HepG2 (cell line): ENCODE data around the gene TSSK2. TPM values are rescaled to one million over a fixed set of nuclear protein-coding genes. Genes with fewer than 3 reads are reported as not detected.
A peak's percentile ranks its signal among the peaks of the same experiment; 100 is the strongest.

Experiments
- ELF1 ChIP-seq: sonication (generic); formaldehyde crosslinking; IDR thresholded peaks from 2 replicates; pipeline ENCODE4 v1.4.0; 2020; ENCODE audit warnings: missing genetic modification reagents
- GLI4 ChIP-seq: sonication (generic); formaldehyde crosslinking; IDR thresholded peaks from 2 replicates; pipeline ENCODE4 v1.5.1; 2020; ENCODE audit warnings: missing genetic modification reagents, mild to moderate bottlenecking, moderate library complexity, borderline replicate concordance
- KDM6A ChIP-seq: IDR thresholded peaks from 2 replicates; pipeline ENCODE4 v1.6.1; 2016; ENCODE audit warnings: low read depth
- MED8 ChIP-seq: sonication (generic); formaldehyde crosslinking; IDR thresholded peaks from 2 replicates; pipeline ENCODE4 v1.8.1; 2023; ENCODE audit warnings: mild to moderate bottlenecking, missing genetic modification reagents; ENCODE audit not compliant: insufficient replicate concordance
- MIXL1 ChIP-seq: IDR thresholded peaks from 2 replicates; pipeline ENCODE4 v1.6.1; 2016
- NFYC ChIP-seq: IDR thresholded peaks from 2 replicates; pipeline ENCODE4 v1.6.1; 2016; ENCODE audit warnings: missing genetic modification reagents, missing compliant biosample characterization
- PAX8 ChIP-seq: sonication (generic); formaldehyde crosslinking; IDR thresholded peaks from 2 replicates; pipeline ENCODE4 v1.8.0; 2022; ENCODE audit warnings: mild to moderate bottlenecking, missing genetic modification reagents, borderline replicate concordance
- RFXAP ChIP-seq: sonication (generic); formaldehyde crosslinking; IDR thresholded peaks from 2 replicates; pipeline ENCODE4 v1.4.0; 2020; ENCODE audit warnings: missing genetic modification reagents, borderline replicate concordance
- SAP130 ChIP-seq: IDR thresholded peaks from 2 replicates; pipeline ENCODE4 v1.6.1; 2016; ENCODE audit warnings: low read depth
- ZFP62 ChIP-seq: sonication (generic); formaldehyde crosslinking; IDR thresholded peaks from 2 replicates; pipeline ENCODE4 v1.4.0; 2020; ENCODE audit warnings: missing genetic modification reagents
- ZNF256 ChIP-seq: sonication (generic); formaldehyde crosslinking; conservative IDR thresholded peaks from 2 replicates; pipeline ENCODE4 v1.4.0; 2020; ENCODE audit warnings: missing genetic modification reagents
- ZNF274 ChIP-seq: sonication (generic); formaldehyde crosslinking; IDR thresholded peaks from 2 replicates; pipeline ENCODE4 v1.5.1; 2020; ENCODE audit warnings: mild to moderate bottlenecking, missing genetic modification reagents
- polyA plus RNA-seq, 8 experiments: library from polyadenylated mRNA; depleted of rRNA in 3 of 8; stranded (reverse) in 7 of 8; unstranded in 1 of 8; fragments of >200 nt; fragmentation: Illumina TruSeq in 4 of 8; extraction: Trizol in 4 of 8; gene quantifications; 2 replicates each; pipeline versions ENCODE4 v1.2.1 to v1.2.3, GENCODE V29; 2011 to 2016; ENCODE audit warnings: low read depth in 4 of 8, missing spikeins in 1 of 8, mixed read lengths in 1 of 8; ENCODE audit not compliant: insufficient read depth in 1 of 8
- total RNA-seq, 5 experiments: library from RNA; depleted of rRNA; stranded (reverse); fragments of >200 nt; fragmentation: Illumina TruSeq; extraction: Trizol; gene quantifications; 2 replicates each; pipeline ENCODE4 v1.2.3, GENCODE V29; 2016; ENCODE audit warnings: low read depth in 1 of 5
- TF ChIP-seq, protein P1 (sequence below): sonication (generic); formaldehyde crosslinking; IDR thresholded peaks from 2 replicates; pipeline ENCODE4 v1.5.1; 2020; ENCODE audit warnings: mild to moderate bottlenecking, missing genetic modification reagents, moderate library complexity
- TF ChIP-seq, protein P2 (sequence below): sonication (generic); formaldehyde crosslinking; IDR thresholded peaks from 2 replicates; pipeline ENCODE4 v1.4.0; 2020; ENCODE audit warnings: mild to moderate bottlenecking, missing genetic modification reagents

TSSK2 gene
- total and polyA plus RNA-seq, 2 of the 13 experiments (the other 11 are each of a cell fraction or from before 2014, with no cell fraction given) = not detected

DNA sequence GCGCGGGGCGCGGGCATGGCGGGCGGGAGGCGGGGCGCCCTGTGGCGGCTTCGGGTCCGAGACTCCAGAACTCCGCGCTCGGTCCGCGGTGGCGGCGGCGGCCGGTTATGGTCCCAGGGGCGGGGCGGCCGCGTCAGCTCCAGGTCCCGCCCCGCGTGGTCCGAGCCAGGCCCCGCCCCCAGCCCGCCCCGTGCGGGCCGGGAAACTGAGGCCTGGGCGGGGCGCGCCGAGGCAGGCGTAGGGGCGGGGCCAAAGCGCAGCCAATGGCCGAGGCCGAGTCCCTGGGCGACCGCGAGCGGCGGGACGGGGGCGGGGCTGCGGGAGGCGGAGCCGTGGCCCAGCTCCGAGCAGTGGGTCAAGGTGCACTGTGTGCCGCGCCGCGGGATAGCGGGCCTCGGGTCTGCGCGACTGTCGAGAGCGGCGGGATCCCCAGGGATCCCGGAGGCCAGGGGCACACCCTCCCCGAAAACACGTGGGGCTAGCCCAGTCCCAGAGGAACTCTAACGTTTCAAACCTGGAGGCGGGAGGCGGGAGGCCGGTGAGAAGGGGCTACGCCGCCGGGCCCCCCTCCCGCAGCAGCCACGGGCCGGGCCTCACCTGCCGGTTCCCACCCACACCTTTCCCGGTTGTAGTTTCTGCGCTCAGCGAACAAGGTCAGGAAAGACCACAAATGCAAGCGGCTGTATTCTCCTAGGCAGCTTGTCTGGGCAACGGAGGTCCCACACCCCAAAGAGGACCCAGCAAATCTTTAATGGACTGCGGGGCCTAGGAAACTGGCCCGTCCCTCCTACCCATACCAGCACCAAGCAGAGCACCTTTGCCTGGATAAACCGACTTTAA is 47.8 kb downstream of the TSSK2 start, which contains the start of gene SLC25A1 (continued):
- TF ChIP-seq, protein P1, sequence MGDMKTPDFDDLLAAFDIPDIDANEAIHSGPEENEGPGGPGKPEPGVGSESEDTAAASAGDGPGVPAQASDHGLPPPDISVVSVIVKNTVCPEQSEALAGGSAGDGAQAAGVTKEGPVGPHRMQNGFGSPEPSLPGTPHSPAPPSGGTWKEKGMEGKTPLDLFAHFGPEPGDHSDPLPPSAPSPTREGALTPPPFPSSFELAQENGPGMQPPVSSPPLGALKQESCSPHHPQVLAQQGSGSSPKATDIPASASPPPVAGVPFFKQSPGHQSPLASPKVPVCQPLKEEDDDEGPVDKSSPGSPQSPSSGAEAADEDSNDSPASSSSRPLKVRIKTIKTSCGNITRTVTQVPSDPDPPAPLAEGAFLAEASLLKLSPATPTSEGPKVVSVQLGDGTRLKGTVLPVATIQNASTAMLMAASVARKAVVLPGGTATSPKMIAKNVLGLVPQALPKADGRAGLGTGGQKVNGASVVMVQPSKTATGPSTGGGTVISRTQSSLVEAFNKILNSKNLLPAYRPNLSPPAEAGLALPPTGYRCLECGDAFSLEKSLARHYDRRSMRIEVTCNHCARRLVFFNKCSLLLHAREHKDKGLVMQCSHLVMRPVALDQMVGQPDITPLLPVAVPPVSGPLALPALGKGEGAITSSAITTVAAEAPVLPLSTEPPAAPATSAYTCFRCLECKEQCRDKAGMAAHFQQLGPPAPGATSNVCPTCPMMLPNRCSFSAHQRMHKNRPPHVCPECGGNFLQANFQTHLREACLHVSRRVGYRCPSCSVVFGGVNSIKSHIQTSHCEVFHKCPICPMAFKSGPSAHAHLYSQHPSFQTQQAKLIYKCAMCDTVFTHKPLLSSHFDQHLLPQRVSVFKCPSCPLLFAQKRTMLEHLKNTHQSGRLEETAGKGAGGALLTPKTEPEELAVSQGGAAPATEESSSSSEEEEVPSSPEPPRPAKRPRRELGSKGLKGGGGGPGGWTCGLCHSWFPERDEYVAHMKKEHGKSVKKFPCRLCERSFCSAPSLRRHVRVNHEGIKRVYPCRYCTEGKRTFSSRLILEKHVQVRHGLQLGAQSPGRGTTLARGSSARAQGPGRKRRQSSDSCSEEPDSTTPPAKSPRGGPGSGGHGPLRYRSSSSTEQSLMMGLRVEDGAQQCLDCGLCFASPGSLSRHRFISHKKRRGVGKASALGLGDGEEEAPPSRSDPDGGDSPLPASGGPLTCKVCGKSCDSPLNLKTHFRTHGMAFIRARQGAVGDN (CRISPR knock-in tag) = peak; percentile 72
- TF ChIP-seq MIXL1 (CRISPR knock-in tag) (no peak), GLI4 (0 out of 2 replicates have a peak, but pooled peaks have one; percentile 48), MED8 (peak; percentile 34), ZFP62 (peak; percentile 74; the same call in 1 of the 2 replicates), NFYC (CRISPR knock-in tag) (peak; percentile 23), ZNF274 (peak; percentile 35; the same call in 1 of the 2 replicates), RFXAP (peak; percentile 75; the same call in 1 of the 2 replicates), SAP130 (CRISPR knock-in tag) (peak; percentile 49; the same call in 1 of the 2 replicates), PAX8 (CRISPR knock-in tag) (peak; percentile 50; the same call in 1 of the 2 replicates), ELF1 (no peak; the same call in 1 of the 2 replicates), KDM6A (no peak), ZNF256 (CRISPR knock-in tag) (0 out of 2 replicates have a peak, but pooled peaks have one; percentile 73)
- TF ChIP-seq, protein P2, sequence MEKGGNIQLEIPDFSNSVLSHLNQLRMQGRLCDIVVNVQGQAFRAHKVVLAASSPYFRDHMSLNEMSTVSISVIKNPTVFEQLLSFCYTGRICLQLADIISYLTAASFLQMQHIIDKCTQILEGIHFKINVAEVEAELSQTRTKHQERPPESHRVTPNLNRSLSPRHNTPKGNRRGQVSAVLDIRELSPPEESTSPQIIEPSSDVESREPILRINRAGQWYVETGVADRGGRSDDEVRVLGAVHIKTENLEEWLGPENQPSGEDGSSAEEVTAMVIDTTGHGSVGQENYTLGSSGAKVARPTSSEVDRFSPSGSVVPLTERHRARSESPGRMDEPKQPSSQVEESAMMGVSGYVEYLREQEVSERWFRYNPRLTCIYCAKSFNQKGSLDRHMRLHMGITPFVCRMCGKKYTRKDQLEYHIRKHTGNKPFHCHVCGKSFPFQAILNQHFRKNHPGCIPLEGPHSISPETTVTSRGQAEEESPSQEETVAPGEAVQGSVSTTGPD (CRISPR knock-in tag) = 0 out of 2 replicates have a peak, but pooled peaks have one; percentile 20
